DMS153 treated with DMSO at 0.1 percent for 48 hours (cell line): ENCODE measurements around the gene KISS1R.

Experiments
- DNase-seq: peaks from one replicate; lab custom pipeline; 2025; ENCODE audit not compliant: unreplicated experiment; lab: John Stamatoyannopoulos, UW

The KISS1R gene

GRCh38 chr19:966485-967088, 49.5 kb downstream of the KISS1R start:
- DNase-seq: no peak
